ENCODE measurements around the gene TBC1D10A. TPM values are rescaled to one million over a fixed set of nuclear protein-coding genes. Genes with fewer than 3 reads are reported as not detected.
A peak's percentile ranks its signal among the peaks of the same experiment; 100 is the strongest.
"Not testable (repeated sequence)": the region's sequence is repeated elsewhere in the genome, so short reads cannot be mapped to it uniquely, and the experiment has no call there.

TBC1D10A gene
- total RNA-seq, 8 experiments from 2014 or later: 5.8 to 17.8 (median 10.6) TPM

DNA sequence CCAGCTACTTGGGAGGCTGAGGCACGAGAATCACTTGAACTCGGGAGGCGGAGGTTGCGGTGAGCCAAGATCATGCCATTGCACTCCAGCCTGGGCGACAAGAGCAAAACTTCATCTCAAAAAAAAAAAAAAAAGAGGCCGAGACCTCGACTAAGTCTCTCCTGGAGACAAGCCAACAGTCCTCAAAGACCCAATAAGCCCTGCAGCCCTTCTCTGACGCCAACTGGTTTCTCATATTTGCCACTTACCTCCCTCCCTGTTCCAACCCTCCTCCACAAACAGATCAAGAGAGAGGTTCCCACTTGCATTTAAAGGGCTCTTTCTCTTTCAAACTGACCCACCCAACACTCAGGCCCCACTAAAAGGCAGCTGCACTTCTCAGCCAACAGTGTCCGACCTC lies 11.6 kb upstream of the TBC1D10A start:
- H3K27ac ChIP-seq; in situ Hi-C loops (cut with MboI; ENCODE audit: low pct_unique_long_range_greater_than_20kb in 2 of 9, low sequenced_read_pairs in 9 of 9, unreplicated experiment in 9 of 9); ATAC-seq (replicated peaks in 6 of 8); H3K4me1 ChIP-seq (replicated peaks in 1 of 2); H3K4me3 ChIP-seq: not testable (repeated sequence)
- WGBS, 10 experiments: 93 to 98% (median 93%) methylated on average over 2 to 8 of the region's 9 CpGs; no CpG with 5 or more reads in 5 of the 10 experiments

DNA sequence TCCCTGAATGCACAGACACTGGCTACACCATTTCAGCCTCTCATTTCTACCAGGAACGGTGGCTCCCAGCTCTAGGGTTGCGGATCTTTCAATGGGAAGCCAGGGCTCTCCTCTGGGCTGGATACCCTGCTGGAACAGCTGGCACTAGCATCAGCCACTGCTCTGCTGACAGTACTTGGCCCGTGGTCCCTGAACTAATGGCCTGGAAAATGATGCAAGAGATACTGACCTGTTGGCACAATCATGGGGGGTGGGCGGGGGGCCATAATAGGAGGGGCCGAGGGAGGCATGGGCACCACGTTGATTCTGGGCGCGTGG lies 10.7 kb upstream of the TBC1D10A start:
- no peak overlapping the region for H3K4me3 ChIP-seq
- no peaks in the 10 kb centered on the region for H3K4me1 ChIP-seq (replicated peaks in 1 of 2)
- in situ Hi-C loops (cut with MboI; ENCODE audit: low pct_unique_long_range_greater_than_20kb in 2 of 9, low sequenced_read_pairs in 9 of 9, unreplicated experiment in 9 of 9): no loop called here
- 100% methylated on average over 1 of the region's 8 CpGs; no CpG with 5 or more reads in 8 of the 10 experiments for whole genome bisulfite sequencing, 10 experiments
- no peak overlapping the region for H3K27ac ChIP-seq
- no peak for ATAC-seq (replicated peaks in 6 of 8)

DNA sequence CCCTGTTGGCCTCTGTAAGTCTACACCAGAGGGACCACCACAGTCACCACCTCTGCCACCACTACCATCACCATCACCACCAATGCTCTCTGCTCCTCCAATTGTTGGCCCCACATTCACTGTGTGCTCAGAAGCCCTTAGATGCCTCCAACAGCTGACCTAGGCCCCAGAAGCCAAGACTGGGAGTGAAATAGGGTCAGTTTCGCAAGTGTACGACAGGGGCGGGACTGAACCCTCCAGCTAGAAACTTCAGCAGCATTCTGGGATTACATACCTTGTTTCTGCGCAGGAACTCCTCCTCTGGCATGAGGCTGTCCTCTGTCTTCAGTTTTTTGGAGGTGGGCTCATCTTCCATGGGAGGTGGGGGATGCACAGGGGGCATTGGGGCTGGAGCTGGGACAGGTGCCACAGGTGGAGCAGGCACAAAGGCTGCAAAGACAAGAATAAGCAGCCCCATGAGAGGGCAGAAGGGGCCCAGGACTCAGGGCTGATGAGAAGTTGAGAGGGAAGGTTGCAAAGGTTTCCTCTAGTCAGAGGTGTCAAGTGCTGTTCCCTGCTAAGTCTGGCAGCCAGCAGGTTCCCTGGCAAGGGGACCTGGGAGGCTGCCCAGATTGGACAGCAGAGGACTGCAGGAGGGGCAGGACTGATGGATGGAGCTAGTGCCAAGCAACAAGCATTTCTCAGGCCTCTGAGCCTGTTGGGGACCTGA lies 10.2 kb upstream of the TBC1D10A start:
- no CpG with 5 or more reads among the region's 4 CpGs for WGBS, 10 experiments
- ATAC-seq (replicated peaks in 6 of 8): no peak
- no peaks in the 10 kb centered on the region for H3K4me1 ChIP-seq (replicated peaks in 1 of 2)
- H3K27ac ChIP-seq: no peak overlapping the region
- no peak overlapping the region for H3K4me3 ChIP-seq
- in situ Hi-C loops (cut with MboI; ENCODE audit: low pct_unique_long_range_greater_than_20kb in 2 of 9, low sequenced_read_pairs in 9 of 9, unreplicated experiment in 9 of 9): no loop called here

DNA sequence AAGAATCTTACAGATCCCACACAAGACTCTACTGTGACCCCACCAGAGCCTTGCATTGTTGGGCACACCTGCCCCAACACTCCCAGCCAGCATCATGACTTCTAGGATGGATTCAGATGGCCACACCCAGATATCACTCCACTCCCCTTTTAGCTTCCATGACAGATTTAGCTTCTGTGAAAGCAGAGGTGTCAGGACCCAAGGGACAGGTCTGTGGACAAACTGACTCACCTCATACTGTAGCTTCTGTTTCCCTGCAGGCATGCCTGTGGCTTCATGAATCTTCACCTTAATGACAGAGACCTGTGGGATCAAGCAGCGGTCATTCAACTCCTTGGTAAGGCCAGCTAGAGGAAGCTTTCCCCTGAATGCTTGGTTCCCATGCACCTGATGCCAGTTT lies 8.5 kb upstream of the TBC1D10A start:
- Histone ChIP-seq H3K27ac (no peak overlapping the region), H3K4me3 (no peak overlapping the region), H3K4me1 (replicated peaks in 1 of 2) (no peaks in the 10 kb centered on the region)
- ATAC-seq (replicated peaks in 6 of 8): no peak
- 100% methylated on average over 1 of the region's 1 CpG; no CpG with 5 or more reads in 7 of the 10 experiments for WGBS, 10 experiments
- in situ Hi-C loops (cut with MboI; ENCODE audit: low pct_unique_long_range_greater_than_20kb in 2 of 9, low sequenced_read_pairs in 9 of 9, unreplicated experiment in 9 of 9): no loop called here

DNA sequence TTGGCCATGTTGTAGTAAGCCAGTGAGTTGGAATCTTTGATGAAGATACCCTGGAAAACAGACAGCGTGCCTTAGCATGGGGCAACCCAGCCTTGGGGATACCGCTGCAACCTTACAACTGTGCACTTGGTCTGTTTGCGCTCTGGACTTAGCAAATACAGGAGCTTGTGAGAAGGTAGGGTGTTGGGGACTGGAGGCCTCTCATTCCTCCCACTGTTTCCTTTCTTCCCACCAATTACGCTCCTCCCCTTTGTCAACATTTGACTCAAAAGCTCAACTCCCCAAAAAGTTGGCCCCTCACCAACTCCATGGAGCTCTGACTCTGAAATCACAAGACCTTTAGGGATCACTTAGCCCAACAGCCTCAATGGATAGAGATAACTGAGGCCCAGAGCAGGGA lies 7.9 kb upstream of the TBC1D10A start:
- WGBS, 10 experiments: 86 to 100% (median 100%) methylated on average over 1 to 3 of the region's 4 CpGs; no CpG with 5 or more reads in 4 of the 10 experiments
- no peaks in the 10 kb centered on the region for H3K4me1 ChIP-seq (replicated peaks in 1 of 2)
- ATAC-seq (replicated peaks in 6 of 8): no peak
- H3K4me3 ChIP-seq: no peak overlapping the region
- in situ Hi-C loops (cut with MboI; ENCODE audit: low pct_unique_long_range_greater_than_20kb in 2 of 9, low sequenced_read_pairs in 9 of 9, unreplicated experiment in 9 of 9): no loop called here
- H3K27ac ChIP-seq: no peak overlapping the region

DNA sequence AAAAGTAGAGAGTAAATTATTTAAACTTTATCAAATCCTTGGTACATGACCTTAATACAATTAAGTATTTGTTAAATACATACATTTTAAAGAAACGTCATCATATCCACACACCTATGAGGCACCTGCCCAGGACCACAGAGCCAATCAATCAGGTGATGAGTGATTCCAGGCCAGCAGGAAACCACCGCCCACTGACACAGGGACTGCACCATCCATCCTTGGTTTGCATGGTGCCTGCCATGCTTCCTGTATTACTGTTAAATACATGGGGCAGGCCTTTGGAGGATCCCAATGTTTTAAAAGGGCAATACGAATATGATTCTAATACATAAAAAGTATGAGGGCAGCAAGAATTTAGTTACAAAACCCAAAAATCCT lies 7.0 kb upstream of the TBC1D10A start:
- H3K27ac ChIP-seq: no peak overlapping the region
- no peak for ATAC-seq (replicated peaks in 6 of 8)
- 57 to 100% (median 97%) methylated on average over 1 to 3 of the region's 3 CpGs; no CpG with 5 or more reads in 4 of the 10 experiments for WGBS, 10 experiments
- H3K4me3 ChIP-seq: no peak overlapping the region
- no peaks in the 10 kb centered on the region for H3K4me1 ChIP-seq (replicated peaks in 1 of 2)
- in situ Hi-C loops (cut with MboI; ENCODE audit: low pct_unique_long_range_greater_than_20kb in 2 of 9, low sequenced_read_pairs in 9 of 9, unreplicated experiment in 9 of 9): no loop called here

DNA sequence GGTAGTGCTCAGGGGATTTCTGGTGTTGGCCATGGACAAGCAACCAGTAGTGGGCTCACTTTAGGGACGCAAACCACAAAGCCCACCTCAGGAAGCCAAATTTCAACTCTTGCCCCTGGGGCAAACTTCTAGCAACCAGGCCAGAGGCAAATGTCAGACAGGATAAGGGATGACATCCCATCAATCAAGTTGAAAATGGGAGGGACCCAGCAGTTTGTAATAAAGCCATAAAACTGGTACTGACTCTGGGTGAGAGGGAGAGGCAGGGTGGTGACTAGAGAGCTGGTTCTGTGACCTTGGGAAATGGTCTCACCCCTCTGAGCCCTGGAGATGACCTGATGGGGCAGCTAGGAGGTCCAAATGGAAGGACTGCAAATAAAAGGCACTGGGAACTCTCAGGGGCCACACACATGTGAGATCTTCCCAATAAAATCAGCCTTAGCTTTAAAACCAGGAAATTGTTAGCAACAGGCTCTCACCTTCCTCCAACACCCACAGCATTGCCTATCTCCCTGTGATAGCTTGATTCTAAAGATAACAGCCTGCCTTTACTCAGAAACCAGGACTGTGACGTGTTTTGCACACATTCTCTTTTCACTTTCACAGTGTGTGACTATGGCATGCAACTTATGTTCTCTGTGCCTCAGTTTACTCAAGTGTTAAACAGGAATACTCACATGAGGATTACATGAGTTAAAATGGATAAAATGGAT lies 6.4 kb upstream of the TBC1D10A start:
- H3K4me3 ChIP-seq: no peak overlapping the region
- ATAC-seq (replicated peaks in 6 of 8): no peak
- 94 to 100% (median 100%) methylated on average over 1 to 2 of the region's 2 CpGs; no CpG with 5 or more reads in 4 of the 10 experiments for WGBS, 10 experiments

DNA sequence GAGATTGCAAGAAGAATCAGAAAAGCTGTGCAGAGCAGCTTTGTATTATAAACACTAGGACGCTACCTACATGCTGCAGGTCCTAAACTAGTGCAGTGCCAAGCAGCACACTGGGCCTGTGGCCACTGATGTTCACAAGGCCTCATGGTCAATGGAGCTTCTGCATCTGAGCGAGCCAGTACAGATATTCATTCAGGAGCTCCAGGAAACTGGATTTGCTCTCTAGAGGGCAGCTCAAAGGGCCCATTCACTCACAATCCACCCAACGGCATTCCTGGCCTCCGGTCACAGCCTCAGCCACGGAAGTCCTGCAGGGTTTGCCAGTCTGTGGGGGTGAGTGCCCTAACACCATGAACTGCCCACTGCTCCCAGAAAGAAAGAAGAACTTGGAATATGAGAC lies 5.8 kb upstream of the TBC1D10A start:
- Histone ChIP-seq H3K4me1 (replicated peaks in 1 of 2) (peaks cover 0 to 1% of the 10 kb centered on the region in 2 donors), H3K4me3 (no peak overlapping the region), H3K27ac (no peak overlapping the region)
- 81 to 100% (median 86%) methylated on average over 1 to 3 of the region's 5 CpGs; no CpG with 5 or more reads in 3 of the 10 experiments for WGBS, 10 experiments
- no peak for ATAC-seq (replicated peaks in 6 of 8)
- in situ Hi-C loops (cut with MboI; ENCODE audit: low pct_unique_long_range_greater_than_20kb in 2 of 9, low sequenced_read_pairs in 9 of 9, unreplicated experiment in 9 of 9): no loop called here

More for the DNA sequence above, 6.4 kb upstream of the TBC1D10A start:
- in situ Hi-C loops (cut with MboI; ENCODE audit: low pct_unique_long_range_greater_than_20kb in 2 of 9, low sequenced_read_pairs in 9 of 9, unreplicated experiment in 9 of 9): no loop called here
- no peaks in the 10 kb centered on the region for H3K4me1 ChIP-seq (replicated peaks in 1 of 2)
- H3K27ac ChIP-seq: no peak overlapping the region

DNA sequence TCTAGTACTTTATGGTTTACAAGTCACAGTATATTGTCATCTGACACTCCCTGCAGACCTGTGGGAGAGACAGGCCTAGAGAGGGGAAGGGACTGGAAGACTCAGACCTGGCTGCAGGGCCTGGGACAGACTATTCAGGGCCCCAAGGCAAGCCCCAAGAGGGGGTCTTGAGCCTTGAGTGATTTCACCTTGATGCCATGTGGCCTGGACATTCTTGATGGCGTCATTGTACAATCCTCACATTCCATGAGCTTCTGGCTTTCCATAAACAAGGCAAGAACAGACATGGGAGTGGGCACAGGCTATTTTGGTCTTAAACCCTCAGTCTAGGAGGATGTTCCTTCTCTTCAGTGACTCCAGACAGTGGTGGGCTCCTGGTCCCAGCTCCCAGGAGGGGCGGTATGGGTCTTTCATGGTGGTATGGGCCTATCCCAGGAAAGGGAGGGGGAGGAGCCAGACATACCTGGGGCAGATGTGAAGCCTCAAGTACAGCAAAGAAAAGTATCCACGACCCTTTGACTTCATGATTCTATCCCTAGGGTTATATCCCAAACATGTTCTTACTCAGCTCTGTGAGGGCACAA lies 1.8 kb upstream of the TBC1D10A start:
- Histone ChIP-seq H3K4me1 (replicated peaks in 1 of 2) (peaks cover 14 to 15% of the 10 kb centered on the region in 2 donors), H3K27ac (no peak overlapping the region), H3K4me3 (no peak overlapping the region)
- in situ Hi-C loops (cut with MboI; ENCODE audit: low pct_unique_long_range_greater_than_20kb in 2 of 9, low sequenced_read_pairs in 9 of 9, unreplicated experiment in 9 of 9): no loop called here
- no peak for ATAC-seq (replicated peaks in 6 of 8)
- 90 to 100% (median 100%) methylated on average over 1 to 3 of the region's 3 CpGs; no CpG with 5 or more reads in 7 of the 10 experiments for WGBS, 10 experiments

DNA sequence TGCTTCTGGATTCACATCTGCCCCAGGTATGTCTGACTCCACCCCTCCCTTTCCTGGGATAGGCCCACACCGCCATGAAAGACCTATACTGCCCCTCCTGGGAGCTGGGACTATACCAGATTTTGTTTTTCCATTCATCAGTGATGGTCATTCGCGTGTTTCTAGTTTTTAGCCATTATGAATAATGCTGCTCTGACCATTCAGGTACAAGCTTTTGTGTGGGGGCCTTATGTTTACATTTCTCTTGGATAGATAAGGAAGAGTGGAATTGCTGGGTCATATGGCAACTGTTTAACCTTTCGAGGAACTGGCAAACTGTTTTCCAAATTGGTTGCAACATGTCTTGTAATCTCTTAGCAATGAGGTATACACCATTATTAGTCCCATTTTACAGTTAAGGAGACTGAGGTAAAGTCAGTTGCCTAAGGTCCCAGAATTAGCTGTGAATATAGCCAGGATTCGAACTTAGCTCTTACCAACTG lies 1.2 kb upstream of the TBC1D10A start:
- no peak for ATAC-seq (replicated peaks in 6 of 8)
- H3K4me3 ChIP-seq: no peak overlapping the region

DNA sequence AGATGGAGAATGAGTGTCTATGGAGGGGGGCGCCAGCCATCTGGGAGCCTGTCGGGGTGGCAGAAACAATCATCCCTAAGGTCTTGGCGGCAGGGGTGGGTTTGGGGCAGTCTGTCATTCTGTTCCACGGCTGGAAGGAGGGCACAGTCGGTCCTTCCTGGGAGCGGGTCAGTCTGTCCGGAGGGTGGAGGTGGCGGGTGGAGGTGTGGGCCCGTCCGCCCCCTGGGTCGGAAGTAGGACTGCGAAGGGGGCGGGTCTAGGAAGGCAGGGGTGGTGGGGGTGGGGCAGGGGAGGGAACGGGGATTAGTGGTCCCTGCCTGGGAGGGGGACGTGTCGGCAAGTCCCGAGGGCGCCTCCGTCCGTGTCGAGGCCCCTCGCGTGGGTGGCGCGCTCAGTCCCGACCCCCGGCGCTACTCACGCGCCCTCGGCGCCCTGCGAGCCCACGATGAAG lies 461 bp downstream of the TBC1D10A start:
- WGBS, 10 experiments: no CpG with 5 or more reads among the region's 34 CpGs
- in situ Hi-C loops (cut with MboI; ENCODE audit: low pct_unique_long_range_greater_than_20kb in 2 of 9, low sequenced_read_pairs in 9 of 9, unreplicated experiment in 9 of 9): no loop called here
- Histone ChIP-seq H3K27ac (peak overlapping the region; percentile 57 to 81), H3K4me3 (peak overlapping the region; percentile 70 to 99 (median 92)), H3K4me1 (replicated peaks in 1 of 2) (peaks cover 14 to 15% of the 10 kb centered on the region in 2 donors)
- peak; percentile 20 to 47 (median 40) for ATAC-seq (replicated peaks in 6 of 8)

More for the DNA sequence above, 1.2 kb upstream of the TBC1D10A start:
- Histone ChIP-seq H3K27ac (no peak overlapping the region), H3K4me1 (replicated peaks in 1 of 2) (peaks cover 14 to 15% of the 10 kb centered on the region in 2 donors)
- WGBS, 10 experiments: 47 to 100% (median 85%) methylated on average over 2 to 4 of the region's 5 CpGs; no CpG with 5 or more reads in 3 of the 10 experiments
- in situ Hi-C loops (cut with MboI; ENCODE audit: low pct_unique_long_range_greater_than_20kb in 2 of 9, low sequenced_read_pairs in 9 of 9, unreplicated experiment in 9 of 9): no loop called here

DNA sequence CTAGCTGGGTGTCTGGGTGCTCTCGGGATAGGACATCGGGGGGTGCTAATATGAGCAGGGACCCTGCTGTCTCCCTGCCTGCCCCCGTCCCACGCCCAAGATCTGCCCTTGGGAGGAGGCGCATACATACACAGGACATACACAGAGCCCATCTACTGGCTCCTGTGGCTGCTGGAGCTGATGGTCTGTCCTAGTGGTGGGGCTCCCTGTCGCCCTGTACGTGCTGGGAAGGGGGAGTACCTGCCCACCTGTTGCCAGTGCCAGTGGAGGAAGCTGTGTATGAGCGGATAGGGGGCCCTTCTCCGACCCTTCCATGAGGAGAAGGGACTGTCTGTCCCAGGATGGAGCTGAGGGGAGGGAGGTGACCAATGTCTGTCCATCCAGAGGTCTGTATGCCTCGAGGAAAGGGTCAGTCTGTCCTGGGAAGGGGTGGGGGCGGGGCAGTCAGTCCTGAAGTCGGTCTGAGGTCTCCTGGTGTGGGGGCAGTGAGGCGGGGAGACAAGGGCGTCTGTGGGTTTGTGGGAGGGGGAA lies 952 bp downstream of the TBC1D10A start:
- in situ Hi-C loops (cut with MboI; ENCODE audit: low pct_unique_long_range_greater_than_20kb in 2 of 9, low sequenced_read_pairs in 9 of 9, unreplicated experiment in 9 of 9): no loop called here
- peaks cover 14 to 15% of the 10 kb centered on the region in 2 donors for H3K4me1 ChIP-seq (replicated peaks in 1 of 2)
- H3K27ac ChIP-seq: no peak overlapping the region
- WGBS, 10 experiments: 60% methylated on average over 2 of the region's 14 CpGs; no CpG with 5 or more reads in 9 of the 10 experiments
- H3K4me3 ChIP-seq: peak overlapping the region; percentile 70 to 99 (median 92)
- no peak for ATAC-seq (replicated peaks in 6 of 8)

All from motor neuron (in vitro differentiated cells).